Muscle layer of duodenum (tissue), 2 donors: ENCODE results near the gene ZBTB7A.

Source experiments
- H3K27ac ChIP-seq: one replicate; pipeline ENCODE4 v1.7.0; 2013; ENCODE audit warnings: mild to moderate bottlenecking, low read length
- H3K27me3 ChIP-seq: one replicate; pipeline ENCODE4 v1.7.0; 2013; ENCODE audit warnings: low read depth, mild to moderate bottlenecking, control low read depth, low read length
- H3K36me3 ChIP-seq, 2 donors: one replicate each; pipeline ENCODE4 v1.7.0; 2013; ENCODE audit warnings: low read length in 2 of 2, control low read depth in 1 of 2, mild to moderate bottlenecking in 1 of 2; ENCODE audit not compliant: insufficient read depth in 2 of 2, control insufficient read depth in 1 of 2
- H3K4me1 ChIP-seq, 2 donors: one replicate each; pipeline ENCODE4 v1.7.0; 2013; ENCODE audit warnings: low read length in 2 of 2, mild to moderate bottlenecking in 2 of 2, control low read depth in 1 of 2, moderate library complexity in 1 of 2; ENCODE audit not compliant: insufficient read depth in 2 of 2, control insufficient read depth in 1 of 2
- H3K4me3 ChIP-seq, 2 donors: one replicate each; pipeline ENCODE4 v1.7.0; 2013; ENCODE audit warnings: low read length in 2 of 2, low read depth in 1 of 2, mild to moderate bottlenecking in 1 of 2
- H3K9me3 ChIP-seq, 2 donors: one replicate each; pipeline ENCODE4 v1.7.0; 2013; ENCODE audit warnings: low read length in 2 of 2, control low read depth in 1 of 2, mild to moderate bottlenecking in 1 of 2; ENCODE audit not compliant: control insufficient read depth in 1 of 2
- donor health status: healthy.

Gene ZBTB7A

DNA sequence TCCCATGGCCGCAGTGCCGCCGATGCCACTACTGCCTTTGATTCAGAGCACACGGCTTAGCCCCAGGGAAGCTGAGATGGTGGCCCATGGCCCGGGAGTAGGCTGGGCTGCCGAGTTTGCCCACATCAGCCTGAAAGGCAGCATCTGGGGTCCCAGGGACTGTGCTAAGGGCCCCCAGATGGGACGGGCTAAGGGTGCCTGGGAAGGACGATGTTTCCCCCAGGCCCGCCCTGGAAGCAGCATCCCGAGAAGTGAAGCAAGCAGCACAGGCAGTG lies 34.7 kb upstream of the ZBTB7A start:
- Histone ChIP-seq H3K9me3 (no peaks in the 10 kb centered on the region), H3K27ac (no peak overlapping the region), H3K27me3 (no peaks in the 10 kb centered on the region), H3K4me3 (no peak overlapping the region), H3K4me1 (no peaks in the 10 kb centered on the region), H3K36me3 (peaks cover 16 to 68% of the 10 kb centered on the region in 2 donors)

DNA sequence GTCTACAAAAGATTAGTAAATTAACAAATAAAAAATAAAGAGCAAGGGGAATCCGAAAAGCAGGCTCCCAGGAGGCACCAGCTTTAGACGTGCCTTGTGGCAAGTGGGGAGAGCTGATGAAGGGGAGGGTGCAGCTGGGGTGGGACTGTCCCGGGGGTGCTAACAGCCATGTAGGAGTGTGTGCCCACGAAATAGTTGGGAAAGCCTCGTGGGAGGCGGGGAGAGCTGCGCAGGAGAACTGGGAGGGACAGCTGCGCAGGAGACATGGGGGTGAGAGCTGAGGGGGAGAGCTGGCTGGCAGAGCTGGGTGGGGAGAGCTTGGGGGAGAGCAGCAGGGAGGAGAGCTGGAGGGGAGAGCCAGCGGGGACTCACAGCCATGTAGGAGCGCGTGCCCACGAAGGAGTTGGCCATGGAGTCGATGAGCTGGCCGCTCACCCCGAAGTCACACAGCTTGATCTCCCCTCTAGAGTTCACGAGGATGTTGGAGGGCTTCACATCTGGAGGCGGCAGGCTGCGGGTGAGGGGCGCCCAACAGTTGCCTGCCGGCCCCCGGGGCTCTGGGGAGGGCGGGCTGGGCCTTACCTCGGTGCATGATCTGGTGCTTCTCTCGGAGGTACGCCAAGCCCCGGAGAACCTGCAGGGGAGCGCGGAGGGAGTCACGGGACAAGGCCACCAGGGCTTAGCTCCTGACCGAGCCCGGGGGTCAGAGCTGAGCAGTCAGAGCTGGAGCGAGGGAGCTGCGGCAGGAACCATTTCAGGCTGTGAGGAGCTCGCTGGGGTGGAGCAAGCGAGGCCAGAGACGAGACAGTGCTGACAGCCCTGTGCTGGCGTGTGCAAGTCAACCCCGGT lies 34.2 kb upstream of the ZBTB7A start:
- Histone ChIP-seq H3K27ac (no peak overlapping the region), H3K4me3 (no peak overlapping the region), H3K9me3 (no peaks in the 10 kb centered on the region), H3K4me1 (no peaks in the 10 kb centered on the region), H3K36me3 (peaks cover 16 to 66% of the 10 kb centered on the region in 2 donors), H3K27me3 (no peaks in the 10 kb centered on the region)

DNA sequence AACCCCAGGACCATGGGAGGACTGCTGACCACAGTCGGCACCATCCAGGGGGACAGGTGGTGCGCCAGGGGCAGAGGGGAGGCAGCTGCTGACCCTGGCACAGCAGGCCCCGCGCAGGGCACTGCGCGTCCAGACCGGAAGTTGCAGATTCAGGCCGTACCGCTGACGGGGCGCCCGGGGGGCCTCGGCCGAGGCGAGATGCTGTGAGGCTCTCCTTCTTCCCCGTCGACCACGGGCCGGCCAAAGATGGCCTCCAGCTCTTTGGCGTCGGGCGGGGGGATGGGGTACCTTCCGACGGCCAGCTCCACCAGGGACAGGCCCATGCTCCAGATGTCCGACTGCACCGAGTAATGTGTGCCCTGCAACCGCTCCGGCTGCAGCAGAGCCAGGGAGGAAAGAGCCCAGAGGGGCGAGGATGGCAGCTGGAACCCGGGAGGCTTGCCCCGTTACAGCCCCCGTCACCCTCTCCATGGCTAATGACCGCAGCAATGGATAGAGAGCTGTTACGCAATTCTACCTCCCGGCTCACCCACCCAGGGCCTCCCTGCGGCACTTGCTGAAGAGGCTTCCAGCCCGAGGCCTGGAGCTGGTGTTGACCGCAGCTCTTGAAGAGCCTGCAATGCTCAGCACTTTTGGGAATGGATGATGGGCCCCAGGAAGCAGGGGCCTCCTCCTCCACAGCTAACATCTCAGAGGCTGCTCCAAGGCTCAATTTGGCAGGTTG lies 32.5 kb upstream of the ZBTB7A start:
- H3K36me3 ChIP-seq: peaks cover 12 to 69% of the 10 kb centered on the region in 2 donors
- no peak overlapping the region for H3K4me3 ChIP-seq
- H3K27me3 ChIP-seq: no peaks in the 10 kb centered on the region
- no peaks in the 10 kb centered on the region for H3K9me3 ChIP-seq
- no peak overlapping the region for H3K27ac ChIP-seq
- H3K4me1 ChIP-seq: no peaks in the 10 kb centered on the region

DNA sequence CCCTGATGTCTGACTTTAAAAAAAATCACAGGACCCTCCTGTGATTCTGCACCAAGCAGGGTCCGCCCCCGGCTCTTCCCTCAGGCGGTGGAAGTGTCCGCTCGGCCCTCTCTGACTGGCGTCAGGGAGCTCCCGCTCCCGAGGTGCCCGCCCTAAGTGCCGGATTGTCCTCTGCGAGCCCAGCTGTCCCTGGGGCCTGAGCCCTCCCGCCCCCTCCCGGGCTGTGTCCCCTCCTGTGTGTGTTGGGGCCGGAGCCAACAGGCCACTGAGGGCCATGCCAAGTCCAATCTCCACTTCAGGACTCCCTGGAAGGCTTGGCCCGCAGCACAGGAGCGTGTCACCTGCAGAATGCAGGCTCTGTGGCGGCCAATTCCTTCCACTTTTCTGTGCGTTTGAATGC lies 31.8 kb upstream of the ZBTB7A start:
- Histone ChIP-seq H3K27me3 (no peaks in the 10 kb centered on the region), H3K4me1 (no peaks in the 10 kb centered on the region), H3K27ac (no peak overlapping the region), H3K4me3 (no peak overlapping the region), H3K36me3 (peaks cover 12 to 73% of the 10 kb centered on the region in 2 donors), H3K9me3 (no peaks in the 10 kb centered on the region)

DNA sequence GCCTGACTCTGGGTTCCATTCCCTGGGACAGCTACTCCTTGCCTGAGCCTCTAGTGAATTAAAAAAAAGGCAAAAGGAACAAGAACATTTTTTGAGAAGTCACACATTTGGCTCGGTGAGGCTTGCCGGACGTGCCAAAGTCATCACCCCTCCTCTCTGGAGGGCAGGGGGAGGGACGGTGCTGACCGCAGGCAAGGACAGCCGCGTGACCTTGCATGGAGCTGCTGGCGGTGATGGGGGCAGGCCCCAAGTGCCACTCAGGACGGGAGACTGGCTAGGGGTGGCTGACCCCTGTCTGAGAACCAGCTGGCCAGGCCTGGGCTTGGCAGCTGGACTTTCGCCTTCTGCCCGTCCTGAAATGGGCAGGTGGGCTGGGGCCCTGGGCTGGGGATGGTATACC lies 30.8 kb upstream of the ZBTB7A start:
- Histone ChIP-seq H3K36me3 (peaks cover 12 to 68% of the 10 kb centered on the region in 2 donors), H3K27me3 (no peaks in the 10 kb centered on the region), H3K27ac (no peak overlapping the region), H3K9me3 (no peaks in the 10 kb centered on the region), H3K4me1 (no peaks in the 10 kb centered on the region), H3K4me3 (no peak overlapping the region)

DNA sequence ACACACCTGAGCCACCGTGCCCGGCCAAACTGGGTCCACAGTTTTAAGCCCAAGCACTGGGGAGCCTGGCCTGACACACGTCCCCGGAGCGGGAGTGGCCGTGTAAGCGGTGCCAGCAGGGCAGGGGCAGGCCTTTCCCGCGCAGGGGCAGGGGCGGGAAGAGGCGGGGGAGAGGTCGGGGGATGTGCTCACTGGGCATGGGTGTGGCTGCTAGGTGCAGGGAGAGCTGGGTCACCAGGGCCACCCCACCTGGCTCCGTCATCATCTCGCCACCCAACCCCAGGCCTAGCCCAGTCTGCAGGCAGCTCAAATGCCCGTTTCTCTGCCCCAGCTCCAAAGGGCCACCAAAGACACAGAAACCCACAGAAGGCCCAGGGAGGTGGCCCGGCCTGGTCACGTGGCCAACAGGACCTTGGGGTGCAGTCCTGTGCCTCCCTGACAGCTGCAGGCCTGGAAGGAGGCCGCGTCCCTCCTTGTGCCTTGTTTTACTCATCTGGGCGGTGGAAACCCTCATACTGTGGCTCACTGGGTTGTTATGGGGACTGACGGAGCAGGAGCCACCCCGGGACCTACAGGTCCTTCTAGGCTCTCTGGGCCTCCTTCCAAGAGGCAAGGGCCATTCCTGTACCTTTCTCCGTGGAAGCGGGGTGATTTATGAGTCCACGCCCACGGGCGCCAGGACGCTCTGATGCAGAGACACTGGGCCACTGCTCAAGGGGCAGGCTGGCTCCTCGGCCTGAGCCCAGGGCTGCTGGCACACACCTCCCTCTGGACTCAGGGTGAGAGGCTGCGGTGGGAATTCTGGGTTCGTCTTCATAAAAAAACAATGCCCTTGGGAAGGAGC lies 29.6 kb upstream of the ZBTB7A start:
- H3K27me3 ChIP-seq: no peaks in the 10 kb centered on the region
- H3K4me3 ChIP-seq: no peak overlapping the region
- no peaks in the 10 kb centered on the region for H3K9me3 ChIP-seq
- no peaks in the 10 kb centered on the region for H3K4me1 ChIP-seq
- H3K36me3 ChIP-seq: peaks cover 4 to 62% of the 10 kb centered on the region in 2 donors
- H3K27ac ChIP-seq: no peak overlapping the region

DNA sequence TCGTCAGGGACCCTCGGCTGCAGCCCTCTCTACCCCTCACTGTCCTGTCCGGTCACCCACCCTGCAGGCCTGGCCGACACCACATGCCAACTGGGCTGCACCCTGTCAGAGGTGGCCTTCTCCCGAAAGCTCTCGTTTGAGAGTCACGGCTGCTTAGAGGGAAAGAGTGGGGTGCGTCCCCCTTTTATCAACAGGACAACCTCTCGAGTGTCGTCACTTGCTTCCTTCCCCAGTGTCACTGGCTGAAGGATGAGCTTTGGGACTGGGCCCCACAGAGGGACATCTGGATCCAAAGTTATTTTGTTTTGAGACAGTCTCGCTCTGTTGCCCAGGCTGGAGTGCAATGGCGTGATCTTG lies 28.8 kb upstream of the ZBTB7A start:
- no peaks in the 10 kb centered on the region for H3K27me3 ChIP-seq
- H3K4me3 ChIP-seq: no peak overlapping the region
- H3K36me3 ChIP-seq: peaks cover 4 to 60% of the 10 kb centered on the region in 2 donors
- no peaks in the 10 kb centered on the region for H3K4me1 ChIP-seq
- no peaks in the 10 kb centered on the region for H3K9me3 ChIP-seq
- H3K27ac ChIP-seq: no peak overlapping the region

DNA sequence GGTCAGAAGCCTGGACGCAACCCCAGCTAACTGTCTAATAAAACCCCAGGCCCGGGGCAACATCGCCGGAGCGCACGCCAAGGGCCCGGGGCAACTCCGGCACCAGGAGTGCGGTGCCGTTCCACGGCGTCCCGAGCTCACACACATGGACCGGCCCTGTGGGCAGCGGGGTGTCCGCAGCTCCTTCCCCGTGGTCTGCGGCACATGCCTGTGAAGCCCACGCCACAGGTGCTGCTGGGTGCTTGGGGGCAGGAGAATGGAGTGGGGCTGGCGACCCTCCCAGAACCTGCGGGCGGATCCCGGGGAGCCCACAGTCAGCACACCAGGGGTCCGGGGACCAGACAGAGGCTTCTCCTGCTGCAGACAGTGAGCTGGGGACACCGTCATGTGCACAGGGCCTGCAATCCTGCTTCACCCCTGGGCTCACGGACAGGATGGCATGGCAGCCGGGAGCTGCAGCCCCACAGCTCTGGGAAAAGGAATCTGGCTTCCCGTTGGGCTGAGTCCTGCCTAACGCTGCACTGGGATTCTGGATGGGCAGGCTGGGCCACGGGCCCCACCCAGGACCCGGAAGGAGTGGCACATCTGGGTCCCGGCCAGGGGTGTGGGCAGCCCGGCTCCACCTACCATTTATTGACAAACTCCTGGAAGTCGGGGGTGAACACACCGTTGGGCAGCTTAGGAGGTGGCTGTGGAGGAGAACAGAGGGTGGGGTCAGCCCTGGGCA lies 28.2 kb upstream of the ZBTB7A start:
- Histone ChIP-seq H3K4me3 (no peak overlapping the region), H3K4me1 (no peaks in the 10 kb centered on the region), H3K27me3 (no peaks in the 10 kb centered on the region), H3K27ac (no peak overlapping the region), H3K36me3 (peaks cover 4 to 63% of the 10 kb centered on the region in 2 donors), H3K9me3 (no peaks in the 10 kb centered on the region)

DNA sequence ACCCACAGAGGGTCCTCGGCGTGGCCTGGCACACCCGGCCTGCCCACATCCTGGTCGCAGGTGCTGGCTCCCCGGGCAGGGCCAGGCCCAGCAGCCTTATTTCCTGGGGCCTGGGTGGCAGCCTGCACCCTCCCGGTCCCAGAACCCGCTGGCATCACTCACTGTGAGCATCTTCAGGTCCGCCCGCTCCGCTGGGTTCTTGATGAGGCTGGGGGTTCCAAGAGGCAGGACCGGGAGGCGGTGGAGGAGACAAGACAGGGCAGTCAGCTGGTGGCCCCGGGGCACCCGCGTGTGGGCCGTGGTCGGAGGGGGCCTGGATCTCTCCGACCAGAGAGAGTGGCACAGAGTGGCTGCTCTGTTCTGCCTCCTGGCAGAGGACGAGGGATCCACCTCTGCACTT lies 27.6 kb upstream of the ZBTB7A start:
- H3K36me3 ChIP-seq: peaks cover 0 to 65% of the 10 kb centered on the region in 2 donors
- H3K4me3 ChIP-seq: no peak overlapping the region
- H3K27ac ChIP-seq: no peak overlapping the region
- H3K27me3 ChIP-seq: no peaks in the 10 kb centered on the region
- H3K4me1 ChIP-seq: no peaks in the 10 kb centered on the region
- no peaks in the 10 kb centered on the region for H3K9me3 ChIP-seq

DNA sequence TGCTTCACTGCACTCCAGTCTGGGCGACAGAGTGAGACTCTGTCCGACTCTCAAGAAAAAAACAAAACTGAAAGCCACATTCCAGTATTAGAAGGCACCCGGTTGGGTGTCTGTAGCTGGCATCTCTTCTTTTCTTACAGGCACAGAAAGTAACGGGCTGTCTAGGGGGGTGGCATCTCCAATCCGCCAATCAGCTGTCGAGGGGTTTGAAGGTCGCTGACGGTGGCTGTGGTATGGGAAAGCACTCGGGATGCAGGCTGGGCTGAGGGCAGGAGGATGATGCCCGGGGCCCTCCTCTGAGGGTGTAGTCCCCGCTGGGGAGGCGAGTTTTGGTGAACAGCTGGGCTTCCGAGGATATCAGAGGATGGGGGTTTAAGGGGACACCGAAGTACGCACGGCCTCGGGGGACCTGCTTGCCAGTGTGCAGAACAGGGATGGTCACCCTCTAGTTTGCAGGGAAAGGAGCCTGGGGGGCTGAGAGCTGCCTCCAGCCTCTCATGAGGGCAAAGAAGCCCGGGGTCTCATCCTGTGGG lies 27.0 kb upstream of the ZBTB7A start:
- no peaks in the 10 kb centered on the region for H3K27me3 ChIP-seq
- H3K9me3 ChIP-seq: no peaks in the 10 kb centered on the region
- H3K4me1 ChIP-seq: no peaks in the 10 kb centered on the region
- H3K27ac ChIP-seq: no peak overlapping the region
- H3K36me3 ChIP-seq: peaks cover 0 to 61% of the 10 kb centered on the region in 2 donors
- H3K4me3 ChIP-seq: no peak overlapping the region
